ENCODE results near the gene IQCB1. TPM values are rescaled to one million over a fixed set of nuclear protein-coding genes. Genes with fewer than 3 reads are reported as not detected.

IQCB1 gene
- total and polyA plus RNA-seq, 8 donors, result 9.0 to 18.3 (median 11.5) TPM

- FAIRE-seq, result no peak
- intact Hi-C loops (cut with DNase I), result no loop called here
- ATAC-seq, result no peak
- no peaks in the 10 kb centered on the region for H3K9me3 ChIP-seq
- H3K27me3 ChIP-seq, result no peaks in the 10 kb centered on the region
- WGBS, 2 donors, result 94 to 96% methylated on average over 3 of the region's 3 CpGs
- no peaks in the 10 kb centered on the region for H3K4me1 ChIP-seq
- H3K36me3 ChIP-seq, result peaks cover 0 to 13% (median 7%) of the 10 kb centered on the region in 3 donors
- no peak for TF ChIP-seq CTCF (IDR thresholded peaks at IDR 0.05)
- H3K4me3 ChIP-seq, result no peak overlapping the region
- H3K27ac ChIP-seq, result no peak overlapping the region
- no peak for DNase-seq
Measured at GRCh38 chr3:121819236-121819635, 15.6 kb downstream of the IQCB1 start.

GRCh38 chr3:121818578-121818977, 16.3 kb downstream of the IQCB1 start:
- H3K27ac ChIP-seq, result no peak overlapping the region
- H3K27me3 ChIP-seq, result no peaks in the 10 kb centered on the region
- intact Hi-C loops (cut with DNase I), result no loop called here
- no peaks in the 10 kb centered on the region for H3K9me3 ChIP-seq
- FAIRE-seq (no peak), DNase-seq (no peak), ATAC-seq (no peak)
- no peaks in the 10 kb centered on the region for H3K4me1 ChIP-seq
- TF ChIP-seq CTCF (IDR thresholded peaks at IDR 0.05), result no peak
- peaks cover 0 to 7% (median 6%) of the 10 kb centered on the region in 3 donors for H3K36me3 ChIP-seq
- H3K4me3 ChIP-seq, result no peak overlapping the region
- 87 to 89% methylated on average over 2 of the region's 2 CpGs for WGBS, 2 donors

- FAIRE-seq (no peak), DNase-seq (no peak), ATAC-seq (no peak)
- Histone ChIP-seq H3K27me3 (no peaks in the 10 kb centered on the region), H3K36me3 (peaks cover 0 to 7% (median 6%) of the 10 kb centered on the region in 3 donors), H3K4me1 (no peaks in the 10 kb centered on the region), H3K9me3 (no peaks in the 10 kb centered on the region), H3K27ac (no peak overlapping the region), H3K4me3 (no peak overlapping the region)
- intact Hi-C loops (cut with DNase I), result no loop called here
- TF ChIP-seq CTCF (IDR thresholded peaks at IDR 0.05), result no peak
Measured at GRCh38 chr3:121817753-121818152, 17.1 kb downstream of the IQCB1 start.

GRCh38 chr3:121809249-121809648, 25.6 kb downstream of the IQCB1 start:
- Histone ChIP-seq H3K9me3 (no peaks in the 10 kb centered on the region), H3K27ac (no peak overlapping the region), H3K36me3 (peaks cover 0 to 10% (median 4%) of the 10 kb centered on the region in 3 donors), H3K27me3 (no peaks in the 10 kb centered on the region), H3K4me1 (peaks cover 0 to under 1% (median 0%) of the 10 kb centered on the region in 3 donors), H3K4me3 (no peak overlapping the region)
- intact Hi-C loops (cut with DNase I), result no loop called here
- 33 to 61% methylated on average over 1 of the region's 1 CpG for WGBS, 2 donors
- DNase-seq, result no peak
- no peak for TF ChIP-seq CTCF (IDR thresholded peaks at IDR 0.05)
- FAIRE-seq, result no peak
- ATAC-seq, result no peak

GRCh38 chr3:121803771-121804320, 31.0 kb downstream of the IQCB1 start:
- DNase-seq (no peak), ATAC-seq (no peak), FAIRE-seq (peak; percentile 68)
- no peaks in the 10 kb centered on the region for H3K27me3 ChIP-seq
- WGBS, 2 donors, result 79 to 84% methylated on average over 2 of the region's 2 CpGs
- TF ChIP-seq CTCF (IDR thresholded peaks at IDR 0.05), result no peak
- no peak overlapping the region for H3K27ac ChIP-seq
- H3K36me3 ChIP-seq, result peaks cover 0 to 10% (median 4%) of the 10 kb centered on the region in 3 donors
- H3K4me1 ChIP-seq, result peaks cover 0 to 6% (median 0%) of the 10 kb centered on the region in 3 donors
- no peaks in the 10 kb centered on the region for H3K9me3 ChIP-seq
- no peak overlapping the region for H3K4me3 ChIP-seq
- intact Hi-C loops (cut with DNase I), result no loop called here

All from pancreas (tissue), 10 donors.